ENCODE measurements around the gene SERINC5. TPM values are rescaled to one million over a fixed set of nuclear protein-coding genes. Genes with fewer than 3 reads are reported as not detected.
"Not testable (repeated sequence)": the region's sequence is repeated elsewhere in the genome, so short reads cannot be mapped to it uniquely, and the experiment has no call there.

SERINC5 gene
- total and polyA plus RNA-seq, 4 donors = 6.2 to 84.5 (median 23.9) TPM

- H3K9ac ChIP-seq (ENCODE audit: insufficient read depth in 1 of 2, low read length in 2 of 2) = no peak overlapping the region
- H3K36me3 ChIP-seq (ENCODE audit: control insufficient read depth in 4 of 4, insufficient read depth in 4 of 4, low read length in 4 of 4) = peaks cover 8 to 39% (median 16%) of the 10 kb centered on the region in 4 donors
- no peak overlapping the region for H3K4me3 ChIP-seq
- DNase-seq (no peak), ATAC-seq (ENCODE audit: insufficient read depth, low FRiP score) (no peak)
- WGBS, 2 donors = 91 to 95% methylated on average over 4 of the region's 4 CpGs
- no peak overlapping the region for H3K27ac ChIP-seq (ENCODE audit: low read depth in 1 of 2, low read length in 1 of 2)
- TF ChIP-seq, protein P1, sequence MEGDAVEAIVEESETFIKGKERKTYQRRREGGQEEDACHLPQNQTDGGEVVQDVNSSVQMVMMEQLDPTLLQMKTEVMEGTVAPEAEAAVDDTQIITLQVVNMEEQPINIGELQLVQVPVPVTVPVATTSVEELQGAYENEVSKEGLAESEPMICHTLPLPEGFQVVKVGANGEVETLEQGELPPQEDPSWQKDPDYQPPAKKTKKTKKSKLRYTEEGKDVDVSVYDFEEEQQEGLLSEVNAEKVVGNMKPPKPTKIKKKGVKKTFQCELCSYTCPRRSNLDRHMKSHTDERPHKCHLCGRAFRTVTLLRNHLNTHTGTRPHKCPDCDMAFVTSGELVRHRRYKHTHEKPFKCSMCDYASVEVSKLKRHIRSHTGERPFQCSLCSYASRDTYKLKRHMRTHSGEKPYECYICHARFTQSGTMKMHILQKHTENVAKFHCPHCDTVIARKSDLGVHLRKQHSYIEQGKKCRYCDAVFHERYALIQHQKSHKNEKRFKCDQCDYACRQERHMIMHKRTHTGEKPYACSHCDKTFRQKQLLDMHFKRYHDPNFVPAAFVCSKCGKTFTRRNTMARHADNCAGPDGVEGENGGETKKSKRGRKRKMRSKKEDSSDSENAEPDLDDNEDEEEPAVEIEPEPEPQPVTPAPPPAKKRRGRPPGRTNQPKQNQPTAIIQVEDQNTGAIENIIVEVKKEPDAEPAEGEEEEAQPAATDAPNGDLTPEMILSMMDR (IDR thresholded peaks at IDR 0.05; ENCODE audit: control extremely low read depth, extremely low read depth) = no peak
- H3K9me3 ChIP-seq (ENCODE audit: control insufficient read depth in 4 of 4, insufficient read depth in 3 of 4, low read length in 3 of 4) = no peaks in the 10 kb centered on the region
- H3K4me1 ChIP-seq (ENCODE audit: control insufficient read depth in 5 of 5, insufficient read depth in 5 of 5, low read length in 5 of 5) = peaks cover 0 to 8% (median 0%) of the 10 kb centered on the region in 5 donors
- no peaks in the 10 kb centered on the region for H3K27me3 ChIP-seq (ENCODE audit: control insufficient read depth in 3 of 3, insufficient read depth in 3 of 3, low read length in 2 of 3)
Measured at GRCh38 chr5:80154749-80155148, 101.1 kb downstream of the SERINC5 start.

DNA sequence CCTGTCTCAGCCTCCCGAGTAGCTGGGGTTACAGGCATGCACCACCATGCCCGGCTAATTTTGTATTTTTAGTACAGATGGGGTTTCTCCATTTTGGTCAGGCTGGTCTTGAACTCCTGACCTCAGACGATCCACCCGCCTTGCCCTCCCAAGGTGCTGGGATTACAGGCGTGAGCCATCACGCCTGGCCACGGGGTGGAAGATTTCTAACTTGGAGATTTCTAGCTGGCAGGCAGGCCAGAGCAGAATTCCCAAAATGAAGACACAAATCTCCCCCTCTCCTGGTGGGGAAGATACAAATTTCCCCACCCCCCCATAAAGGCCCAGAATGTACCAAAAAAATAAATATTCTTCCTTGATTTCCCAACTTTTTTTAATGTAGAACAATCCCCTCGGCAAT is 101.6 kb downstream of the SERINC5 start:
- not testable (repeated sequence) for DNase-seq; H3K4me1 ChIP-seq (ENCODE audit: control insufficient read depth in 5 of 5, insufficient read depth in 5 of 5, low read length in 5 of 5); H3K9ac ChIP-seq (ENCODE audit: insufficient read depth in 1 of 2, low read length in 2 of 2); ATAC-seq (ENCODE audit: insufficient read depth, low FRiP score); H3K4me3 ChIP-seq; H3K27me3 ChIP-seq (ENCODE audit: control insufficient read depth in 3 of 3, insufficient read depth in 3 of 3, low read length in 2 of 3); H3K27ac ChIP-seq (ENCODE audit: low read depth in 1 of 2, low read length in 1 of 2); H3K9me3 ChIP-seq (ENCODE audit: control insufficient read depth in 4 of 4, insufficient read depth in 3 of 4, low read length in 3 of 4)
- 88 to 96% methylated on average over 8 of the region's 8 CpGs for WGBS, 2 donors
- H3K36me3 ChIP-seq (ENCODE audit: control insufficient read depth in 4 of 4, insufficient read depth in 4 of 4, low read length in 4 of 4) = peaks cover 8 to 42% (median 19%) of the 10 kb centered on the region in 4 donors

GRCh38 chr5:80153586-80154126 is 102.2 kb downstream of the SERINC5 start:
- no peak overlapping the region for H3K9ac ChIP-seq (ENCODE audit: insufficient read depth in 1 of 2, low read length in 2 of 2)
- H3K9me3 ChIP-seq (ENCODE audit: control insufficient read depth in 4 of 4, insufficient read depth in 3 of 4, low read length in 3 of 4) = no peaks in the 10 kb centered on the region
- H3K27ac ChIP-seq (ENCODE audit: low read depth in 1 of 2, low read length in 1 of 2) = no peak overlapping the region
- 60 to 87% methylated on average over 8 of the region's 8 CpGs for WGBS, 2 donors
- peaks cover 5 to 41% (median 21%) of the 10 kb centered on the region in 4 donors for H3K36me3 ChIP-seq (ENCODE audit: control insufficient read depth in 4 of 4, insufficient read depth in 4 of 4, low read length in 4 of 4)
- peaks cover 0 to 8% (median 0%) of the 10 kb centered on the region in 5 donors for H3K4me1 ChIP-seq (ENCODE audit: control insufficient read depth in 5 of 5, insufficient read depth in 5 of 5, low read length in 5 of 5)
- TF ChIP-seq, protein P1 (IDR thresholded peaks at IDR 0.05; ENCODE audit: control extremely low read depth, extremely low read depth) = no peak
- no peaks in the 10 kb centered on the region for H3K27me3 ChIP-seq (ENCODE audit: control insufficient read depth in 3 of 3, insufficient read depth in 3 of 3, low read length in 2 of 3)
- DNase-seq = no peak
- no peak overlapping the region for H3K4me3 ChIP-seq
- ATAC-seq (ENCODE audit: insufficient read depth, low FRiP score) = no peak

DNA sequence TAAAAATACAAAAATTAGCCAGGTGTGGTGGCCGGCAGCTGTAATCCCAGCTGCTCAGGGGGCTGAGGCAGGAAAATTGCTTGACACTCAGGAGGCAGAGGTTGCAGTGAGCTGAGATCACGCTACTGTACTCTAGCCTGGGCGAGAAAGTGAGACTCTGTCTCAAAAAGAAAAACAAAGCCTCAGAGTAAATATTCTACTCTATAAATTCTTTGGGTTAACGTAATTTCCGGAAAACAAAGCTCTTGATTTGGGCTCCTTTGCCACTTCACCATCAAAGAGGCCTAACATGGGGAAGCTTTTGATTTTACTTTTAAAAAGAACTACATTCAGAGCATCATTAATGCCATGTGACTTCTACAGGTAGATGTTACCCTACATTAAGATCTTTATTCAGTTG is 103.1 kb downstream of the SERINC5 start:
- TF ChIP-seq, protein P1 (IDR thresholded peaks at IDR 0.05; ENCODE audit: control extremely low read depth, extremely low read depth) = no peak
- Histone ChIP-seq H3K4me3 (no peak overlapping the region), H3K4me1 (ENCODE audit: control insufficient read depth in 5 of 5, insufficient read depth in 5 of 5, low read length in 5 of 5) (peaks cover 0 to 8% (median 0%) of the 10 kb centered on the region in 5 donors), H3K9ac (ENCODE audit: insufficient read depth in 1 of 2, low read length in 2 of 2) (no peak overlapping the region), H3K36me3 (ENCODE audit: control insufficient read depth in 4 of 4, insufficient read depth in 4 of 4, low read length in 4 of 4) (peaks cover 5 to 35% (median 21%) of the 10 kb centered on the region in 4 donors), H3K27ac (ENCODE audit: low read depth in 1 of 2, low read length in 1 of 2) (no peak overlapping the region), H3K27me3 (ENCODE audit: control insufficient read depth in 3 of 3, insufficient read depth in 3 of 3, low read length in 2 of 3) (no peaks in the 10 kb centered on the region), H3K9me3 (ENCODE audit: control insufficient read depth in 4 of 4, insufficient read depth in 3 of 4, low read length in 3 of 4) (no peaks in the 10 kb centered on the region)
- 88% methylated on average over 5 of the region's 5 CpGs for WGBS, 2 donors
- DNase-seq (no peak), ATAC-seq (ENCODE audit: insufficient read depth, low FRiP score) (no peak)

All from lung (tissue), 12 donors.